Gastrocnemius medialis (tissue), 4 donors: ENCODE measurements around the gene FOXO6.

Source experiments
- CTCF ChIP-seq, 5 experiments: fragments of 450-650 bp in 3 of 5; fragments of 200-600 bp in 2 of 5; sonication (generic) in 2 of 5; IDR thresholded peaks in 4 of 5; conservative IDR thresholded peaks in 1 of 5; 1 replicate in 4 of 5; 2 replicates in 1 of 5; pipeline ENCODE4 v1.5.1; 2016 to 2019; ENCODE audit warnings: antibody characterized with exemption in 5 of 5, mild to moderate bottlenecking in 3 of 5, moderate library complexity in 3 of 5
- POLR2A ChIP-seq, 2 donors: fragments of 450-650 bp; IDR thresholded peaks; one replicate each; pipeline ENCODE4 v1.6.1; 2017; ENCODE audit warnings: antibody characterized with exemption in 2 of 2, mild to moderate bottlenecking in 2 of 2, moderate library complexity in 2 of 2

- TF ChIP-seq CTCF (IDR thresholded peaks at IDR 0.05 in 4 of 5, conservative IDR thresholded peaks at IDR 0.05 in 1 of 5) (no peak), POLR2A (IDR thresholded peaks at IDR 0.05) (no peak)
Observed at GRCh38 chr1:41356752-41357151, 4.5 kb upstream of the FOXO6 start.
